ENCODE results near the gene S100A2.
"Not testable (repeated sequence)": the region's sequence is repeated elsewhere in the genome, so short reads cannot be mapped to it uniquely, and the experiment has no call there.

S100A2 gene

DNA sequence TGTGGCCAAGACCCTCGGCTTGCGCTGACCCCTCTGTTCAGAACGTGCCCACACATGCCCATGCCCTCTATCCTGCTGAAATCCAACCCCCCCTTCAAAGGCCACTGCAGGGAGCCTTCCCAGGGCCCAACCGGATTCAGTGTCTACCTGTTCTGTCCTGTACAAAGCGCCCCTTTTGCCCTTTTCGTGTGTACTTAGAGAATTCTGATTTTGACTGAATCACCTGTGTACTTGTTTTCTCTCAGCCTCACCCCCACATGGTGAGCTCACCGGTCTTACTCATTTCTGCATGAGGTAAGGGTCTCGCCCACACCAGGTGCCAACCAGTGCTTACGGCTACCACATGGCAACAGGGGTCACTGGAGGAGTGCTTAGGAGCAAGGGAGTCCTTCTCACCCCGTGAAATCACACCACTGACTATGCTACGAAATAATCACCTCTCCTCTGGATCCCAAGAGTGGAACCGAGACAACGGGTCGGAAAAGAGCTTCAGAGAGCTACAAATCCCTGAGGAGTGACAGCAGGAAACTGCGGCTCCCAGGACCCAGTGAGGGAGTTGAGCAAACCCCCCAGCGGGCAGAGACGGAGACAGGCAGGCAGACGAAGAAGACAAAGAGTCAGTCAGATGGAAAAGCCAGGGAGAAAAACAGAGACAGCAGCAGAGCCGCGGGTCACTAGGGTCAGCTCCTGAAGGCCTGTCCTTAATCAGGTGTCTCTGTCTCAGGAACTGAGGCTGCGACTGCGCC lies 2.1 kb upstream of the S100A2 start:
- no peak overlapping the region for H3K4me3 ChIP-seq (replicated peaks in 1 of 2; ENCODE audit: low read depth in 2 of 2, low read length in 2 of 2)
- peak in 1 of 2 donors; percentile 61 for DNase-seq (ENCODE audit: low read depth in 2 of 2)
- TF ChIP-seq, protein P1, sequence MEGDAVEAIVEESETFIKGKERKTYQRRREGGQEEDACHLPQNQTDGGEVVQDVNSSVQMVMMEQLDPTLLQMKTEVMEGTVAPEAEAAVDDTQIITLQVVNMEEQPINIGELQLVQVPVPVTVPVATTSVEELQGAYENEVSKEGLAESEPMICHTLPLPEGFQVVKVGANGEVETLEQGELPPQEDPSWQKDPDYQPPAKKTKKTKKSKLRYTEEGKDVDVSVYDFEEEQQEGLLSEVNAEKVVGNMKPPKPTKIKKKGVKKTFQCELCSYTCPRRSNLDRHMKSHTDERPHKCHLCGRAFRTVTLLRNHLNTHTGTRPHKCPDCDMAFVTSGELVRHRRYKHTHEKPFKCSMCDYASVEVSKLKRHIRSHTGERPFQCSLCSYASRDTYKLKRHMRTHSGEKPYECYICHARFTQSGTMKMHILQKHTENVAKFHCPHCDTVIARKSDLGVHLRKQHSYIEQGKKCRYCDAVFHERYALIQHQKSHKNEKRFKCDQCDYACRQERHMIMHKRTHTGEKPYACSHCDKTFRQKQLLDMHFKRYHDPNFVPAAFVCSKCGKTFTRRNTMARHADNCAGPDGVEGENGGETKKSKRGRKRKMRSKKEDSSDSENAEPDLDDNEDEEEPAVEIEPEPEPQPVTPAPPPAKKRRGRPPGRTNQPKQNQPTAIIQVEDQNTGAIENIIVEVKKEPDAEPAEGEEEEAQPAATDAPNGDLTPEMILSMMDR (IDR thresholded peaks at IDR 0.05; ENCODE audit: low read depth, low read length): no peak

DNA sequence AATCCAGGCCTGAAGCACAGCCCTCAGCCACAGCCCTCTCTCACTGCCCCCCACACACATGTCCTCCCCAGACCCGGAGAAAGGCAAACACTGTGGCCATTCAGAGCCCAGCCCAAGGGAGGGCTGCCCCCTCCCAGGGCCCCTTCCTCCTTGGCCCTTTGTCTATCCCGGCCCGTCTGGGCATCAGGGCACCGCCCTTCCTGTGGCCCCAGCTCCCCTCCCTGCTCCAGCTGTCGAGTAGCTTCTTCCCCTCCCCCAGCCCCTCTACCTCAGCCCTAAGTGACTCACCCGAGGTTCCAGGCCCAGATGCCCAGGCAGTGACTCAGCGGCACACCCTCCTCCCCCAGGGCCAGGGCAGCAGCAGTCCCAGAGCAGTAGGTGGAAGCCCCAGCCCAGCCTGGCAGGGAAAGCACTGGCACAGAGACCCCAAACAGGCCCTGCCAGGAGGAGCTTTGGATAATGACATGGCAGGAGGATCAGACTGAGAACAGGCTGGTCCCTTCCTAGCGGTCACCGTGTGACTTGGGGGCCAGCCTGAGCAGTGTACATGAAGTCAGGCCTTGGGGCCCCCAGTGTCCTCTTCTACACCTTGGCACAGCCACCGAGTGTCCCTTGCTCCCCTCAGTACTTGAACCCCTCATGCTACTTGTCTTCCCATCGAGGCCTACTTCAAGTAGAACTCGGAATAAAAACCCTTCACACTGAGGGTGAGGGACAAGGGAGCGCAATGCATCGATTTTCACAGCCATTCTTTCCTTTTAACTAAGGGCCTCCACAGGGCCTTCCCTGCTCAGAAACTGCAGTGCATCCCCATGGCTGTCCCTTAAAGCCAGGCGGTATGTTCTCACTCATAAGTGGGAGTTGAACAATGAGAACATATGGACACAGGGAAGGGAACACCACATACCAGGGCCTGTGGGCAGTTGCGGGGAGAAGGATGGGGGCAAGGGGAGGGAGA lies 1.0 kb upstream of the S100A2 start:
- TF ChIP-seq, protein P1 (IDR thresholded peaks at IDR 0.05; ENCODE audit: low read depth, low read length): no peak
- peak overlapping the region in 1 of 2 donors; percentile 14 for H3K4me3 ChIP-seq (replicated peaks in 1 of 2; ENCODE audit: low read depth in 2 of 2, low read length in 2 of 2)
- peak; percentile 99 for DNase-seq (ENCODE audit: low read depth in 2 of 2)

DNA sequence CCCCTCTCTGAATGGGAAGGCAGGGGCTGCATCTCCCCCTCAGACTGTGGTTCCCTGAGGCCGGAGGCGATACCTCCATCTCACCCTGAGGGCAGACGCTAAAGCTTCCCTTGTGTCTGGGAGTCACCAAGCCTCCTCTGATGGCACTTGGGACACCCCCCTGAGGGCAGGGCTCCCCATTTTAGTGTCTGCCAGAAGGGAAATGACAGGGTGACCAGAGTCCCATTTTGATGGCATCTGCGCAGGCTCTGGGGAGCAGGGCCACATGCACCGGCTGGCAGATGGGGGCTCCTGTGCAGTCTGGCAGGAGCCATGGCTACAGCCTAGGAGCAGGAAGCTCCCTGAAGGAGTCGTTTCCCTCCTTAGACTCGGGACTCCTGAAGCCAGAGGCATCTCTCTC lies 1.7 kb downstream of the S100A2 start:
- no peak overlapping the region for H3K4me3 ChIP-seq (replicated peaks in 1 of 2; ENCODE audit: low read depth in 2 of 2, low read length in 2 of 2)
- DNase-seq (ENCODE audit: low read depth in 2 of 2): no peak

DNA sequence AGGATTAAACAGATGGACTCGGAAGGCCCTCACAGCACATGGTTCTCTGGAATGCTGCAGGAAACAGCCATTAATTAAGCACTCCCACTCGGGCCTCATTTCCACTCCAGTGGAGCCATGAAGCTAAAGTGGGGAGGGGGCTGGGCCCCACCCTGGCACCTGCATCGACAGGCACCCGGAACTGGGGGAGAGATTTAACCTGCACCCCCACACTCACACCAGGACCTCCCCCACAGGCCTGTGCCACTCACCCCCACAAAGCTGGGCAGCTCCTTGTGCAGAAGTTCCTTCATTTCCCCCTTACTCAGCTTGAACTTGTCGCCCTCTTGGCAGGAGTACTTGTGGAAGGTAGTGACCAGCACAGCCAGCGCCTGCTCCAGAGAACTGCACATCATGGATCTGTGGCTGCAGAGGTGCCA lies 2.2 kb downstream of the S100A2 start:
- no peak overlapping the region for H3K4me3 ChIP-seq (replicated peaks in 1 of 2; ENCODE audit: low read depth in 2 of 2, low read length in 2 of 2)
- TF ChIP-seq, protein P1 (IDR thresholded peaks at IDR 0.05; ENCODE audit: low read depth, low read length): no peak
- no peak for DNase-seq (ENCODE audit: low read depth in 2 of 2)

More for the DNA sequence above, 1.7 kb downstream of the S100A2 start:
- TF ChIP-seq, protein P1 (IDR thresholded peaks at IDR 0.05; ENCODE audit: low read depth, low read length): no peak

DNA sequence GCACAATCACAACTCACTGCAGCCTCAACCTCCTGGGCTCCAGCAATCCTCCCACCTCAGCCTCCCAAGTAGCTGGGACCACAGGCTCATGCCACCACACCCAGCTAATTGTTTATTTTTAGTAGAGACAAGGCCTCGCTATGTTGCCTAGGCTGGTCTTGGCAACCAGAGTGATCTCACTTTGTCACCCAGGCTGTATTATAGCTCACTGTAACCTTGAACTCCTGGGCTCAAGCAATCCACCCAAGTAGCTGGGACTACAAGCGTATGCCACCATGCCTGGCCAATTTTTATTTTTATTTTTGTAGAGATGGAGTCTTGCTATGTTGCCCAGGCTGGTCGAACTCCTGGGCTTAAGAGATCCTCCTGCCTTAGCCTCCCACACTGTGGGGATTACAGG lies 3.6 kb downstream of the S100A2 start:
- DNase-seq (ENCODE audit: low read depth in 2 of 2); H3K4me3 ChIP-seq (replicated peaks in 1 of 2; ENCODE audit: low read depth in 2 of 2, low read length in 2 of 2): not testable (repeated sequence)

DNA sequence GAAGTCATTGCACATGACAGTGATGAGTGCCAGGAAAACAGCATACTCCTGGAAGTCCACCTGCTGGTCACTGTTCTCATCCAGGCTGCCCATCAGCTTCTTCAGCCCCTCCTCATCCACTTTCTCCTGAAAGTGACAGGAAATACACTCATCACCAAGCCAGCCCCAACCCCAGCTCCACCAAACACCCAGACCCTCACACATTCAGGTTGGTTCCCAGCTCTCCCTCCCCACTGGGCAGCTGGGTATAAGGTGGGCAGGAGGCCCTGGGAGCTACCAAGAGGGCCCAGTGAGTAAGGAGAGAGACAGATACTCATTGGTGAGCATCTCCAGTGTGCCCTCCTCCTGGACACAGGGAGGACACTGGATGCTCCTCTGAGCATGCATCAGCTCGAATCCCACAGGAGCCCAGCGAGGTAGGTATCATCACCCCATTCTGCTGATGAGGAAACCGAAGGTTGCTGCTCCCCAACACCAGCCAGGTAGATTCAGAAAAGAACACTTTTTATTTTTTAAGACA lies 4.1 kb downstream of the S100A2 start:
- TF ChIP-seq, protein P1 (IDR thresholded peaks at IDR 0.05; ENCODE audit: low read depth, low read length): no peak
- no peak overlapping the region for H3K4me3 ChIP-seq (replicated peaks in 1 of 2; ENCODE audit: low read depth in 2 of 2, low read length in 2 of 2)
- no peak for DNase-seq (ENCODE audit: low read depth in 2 of 2)
